ENCODE results near the gene ERG. TPM values are rescaled to one million over a fixed set of nuclear protein-coding genes. Genes with fewer than 3 reads are reported as not detected.

The ERG gene
- total and polyA plus RNA-seq, 2 donors (not counting 1 experiment from before 2014, with no cell fraction given), result under 0.01 TPM; not detected in 1

GRCh38 chr21:38404177-38404576 lies 94.1 kb downstream of the ERG start:
- Histone ChIP-seq H3K27me3 (ENCODE audit: control insufficient read depth, insufficient read depth, low read length) (no peaks in the 10 kb centered on the region), H3K4me1 (ENCODE audit: control insufficient read depth, extremely low read depth, insufficient read depth, low read length) (no peaks in the 10 kb centered on the region), H3K9ac (ENCODE audit: insufficient read depth, low read length) (no peak overlapping the region), H3K27ac (ENCODE audit: insufficient read depth, low read length) (no peak overlapping the region), H3K36me3 (ENCODE audit: control insufficient read depth, insufficient read depth, low read length) (no peaks in the 10 kb centered on the region), H3K4me3 (replicated peaks in 1 of 4; ENCODE audit: control extremely low read depth in 1 of 4, insufficient read depth in 1 of 4, low read depth in 3 of 4, low read length in 4 of 4) (no peak overlapping the region), H3K9me3 (ENCODE audit: control insufficient read depth, insufficient read depth, low read depth, low read length) (no peaks in the 10 kb centered on the region), H4K20me1 (ENCODE audit: control insufficient read depth, extremely low read depth, insufficient read depth, low read length) (no peaks in the 10 kb centered on the region), H2AFZ (ENCODE audit: low read length) (no peak overlapping the region), H3K4me2 (ENCODE audit: extremely low read depth, insufficient read depth, low read length) (no peak overlapping the region), H3K79me2 (ENCODE audit: control insufficient read depth, insufficient read depth, low read length) (no peaks in the 10 kb centered on the region)
- TF ChIP-seq CTCF (conservative IDR thresholded peaks at IDR 0.05 in 1 of 2, IDR thresholded peaks at IDR 0.05 in 1 of 2; ENCODE audit: low read depth in 1 of 2, low read length in 2 of 2) (no peak), EZH2 (IDR thresholded peaks at IDR 0.05; ENCODE audit: low read length, missing control alignments) (no peak)
- DNase-seq (ENCODE audit: low read depth in 2 of 2), result no peak

- Histone ChIP-seq H3K27me3 (ENCODE audit: control insufficient read depth, insufficient read depth, low read length) (no peaks in the 10 kb centered on the region), H3K36me3 (ENCODE audit: control insufficient read depth, insufficient read depth, low read length) (no peaks in the 10 kb centered on the region), H3K79me2 (ENCODE audit: control insufficient read depth, insufficient read depth, low read length) (no peaks in the 10 kb centered on the region), H3K4me2 (ENCODE audit: extremely low read depth, insufficient read depth, low read length) (no peak overlapping the region), H4K20me1 (ENCODE audit: control insufficient read depth, extremely low read depth, insufficient read depth, low read length) (no peaks in the 10 kb centered on the region), H2AFZ (ENCODE audit: low read length) (no peak overlapping the region), H3K27ac (ENCODE audit: insufficient read depth, low read length) (no peak overlapping the region), H3K4me3 (replicated peaks in 1 of 4; ENCODE audit: control extremely low read depth in 1 of 4, insufficient read depth in 1 of 4, low read depth in 3 of 4, low read length in 4 of 4) (no peak overlapping the region), H3K9me3 (ENCODE audit: control insufficient read depth, insufficient read depth, low read depth, low read length) (no peaks in the 10 kb centered on the region), H3K9ac (ENCODE audit: insufficient read depth, low read length) (no peak overlapping the region), H3K4me1 (ENCODE audit: control insufficient read depth, extremely low read depth, insufficient read depth, low read length) (no peaks in the 10 kb centered on the region)
- DNase-seq (ENCODE audit: low read depth in 2 of 2), result no peak
- no peak for TF ChIP-seq CTCF (conservative IDR thresholded peaks at IDR 0.05 in 1 of 2, IDR thresholded peaks at IDR 0.05 in 1 of 2; ENCODE audit: low read depth in 1 of 2, low read length in 2 of 2)
- no peak for TF ChIP-seq EZH2 (IDR thresholded peaks at IDR 0.05; ENCODE audit: low read length, missing control alignments)
Observed at GRCh38 chr21:38402795-38403194, 95.5 kb downstream of the ERG start.

- TF ChIP-seq EZH2 (IDR thresholded peaks at IDR 0.05; ENCODE audit: low read length, missing control alignments) (no peak), CTCF (conservative IDR thresholded peaks at IDR 0.05 in 1 of 2, IDR thresholded peaks at IDR 0.05 in 1 of 2; ENCODE audit: low read depth in 1 of 2, low read length in 2 of 2) (no peak)
- no peak overlapping the region for H3K4me3 ChIP-seq (replicated peaks in 1 of 4; ENCODE audit: control extremely low read depth in 1 of 4, insufficient read depth in 1 of 4, low read depth in 3 of 4, low read length in 4 of 4)
- no peak overlapping the region for H3K9ac ChIP-seq (ENCODE audit: insufficient read depth, low read length)
- H3K36me3 ChIP-seq (ENCODE audit: control insufficient read depth, insufficient read depth, low read length), result no peaks in the 10 kb centered on the region
- H3K4me1 ChIP-seq (ENCODE audit: control insufficient read depth, extremely low read depth, insufficient read depth, low read length), result no peaks in the 10 kb centered on the region
- DNase-seq (ENCODE audit: low read depth in 2 of 2), result no peak
- no peak overlapping the region for H2AFZ ChIP-seq (ENCODE audit: low read length)
- H3K4me2 ChIP-seq (ENCODE audit: extremely low read depth, insufficient read depth, low read length), result no peak overlapping the region
- no peaks in the 10 kb centered on the region for H3K9me3 ChIP-seq (ENCODE audit: control insufficient read depth, insufficient read depth, low read depth, low read length)
- no peaks in the 10 kb centered on the region for H3K79me2 ChIP-seq (ENCODE audit: control insufficient read depth, insufficient read depth, low read length)
- no peaks in the 10 kb centered on the region for H4K20me1 ChIP-seq (ENCODE audit: control insufficient read depth, extremely low read depth, insufficient read depth, low read length)
- H3K27me3 ChIP-seq (ENCODE audit: control insufficient read depth, insufficient read depth, low read length), result no peaks in the 10 kb centered on the region
- H3K27ac ChIP-seq (ENCODE audit: insufficient read depth, low read length), result no peak overlapping the region
Observed at GRCh38 chr21:38402291-38402690, 96.0 kb downstream of the ERG start.

Measured in fibroblast of lung (primary cell).